ENCODE results near the gene PALM3.

DNA sequence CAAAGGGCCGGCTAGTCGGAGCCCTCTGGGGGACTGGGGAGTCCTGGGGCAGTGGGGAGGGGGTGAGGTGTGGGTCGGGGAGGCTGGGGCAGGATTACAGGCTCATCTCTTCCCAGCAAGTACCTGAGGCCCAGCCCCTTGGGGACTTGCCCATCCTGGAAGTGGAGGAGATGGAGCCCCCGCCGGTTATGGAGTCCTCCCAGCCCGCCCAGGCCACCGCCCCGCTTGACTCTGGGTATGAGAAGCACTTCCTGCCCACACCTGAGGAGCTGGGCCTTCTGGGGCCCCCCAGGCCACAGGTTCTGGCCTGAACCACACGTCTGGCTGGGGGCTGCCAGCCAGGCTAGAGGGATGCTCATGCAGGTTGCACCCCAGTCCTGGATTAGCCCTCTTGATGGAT, 9.9 kb downstream of the PALM3 start:
- TF ChIP-seq, protein P1, sequence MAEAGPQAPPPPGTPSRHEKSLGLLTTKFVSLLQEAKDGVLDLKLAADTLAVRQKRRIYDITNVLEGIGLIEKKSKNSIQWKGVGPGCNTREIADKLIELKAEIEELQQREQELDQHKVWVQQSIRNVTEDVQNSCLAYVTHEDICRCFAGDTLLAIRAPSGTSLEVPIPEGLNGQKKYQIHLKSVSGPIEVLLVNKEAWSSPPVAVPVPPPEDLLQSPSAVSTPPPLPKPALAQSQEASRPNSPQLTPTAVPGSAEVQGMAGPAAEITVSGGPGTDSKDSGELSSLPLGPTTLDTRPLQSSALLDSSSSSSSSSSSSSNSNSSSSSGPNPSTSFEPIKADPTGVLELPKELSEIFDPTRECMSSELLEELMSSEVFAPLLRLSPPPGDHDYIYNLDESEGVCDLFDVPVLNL (IDR thresholded peaks at IDR 0.05; ENCODE audit: low read depth, low read length): no peak
- TF ChIP-seq NFYA (IDR thresholded peaks at IDR 0.05; ENCODE audit: borderline replicate concordance, low read depth, low read length) (no peak), POU2F2 (IDR thresholded peaks at IDR 0.05; ENCODE audit: borderline replicate concordance, low read depth, low read length) (no peak)
- TF ChIP-seq, protein P2, sequence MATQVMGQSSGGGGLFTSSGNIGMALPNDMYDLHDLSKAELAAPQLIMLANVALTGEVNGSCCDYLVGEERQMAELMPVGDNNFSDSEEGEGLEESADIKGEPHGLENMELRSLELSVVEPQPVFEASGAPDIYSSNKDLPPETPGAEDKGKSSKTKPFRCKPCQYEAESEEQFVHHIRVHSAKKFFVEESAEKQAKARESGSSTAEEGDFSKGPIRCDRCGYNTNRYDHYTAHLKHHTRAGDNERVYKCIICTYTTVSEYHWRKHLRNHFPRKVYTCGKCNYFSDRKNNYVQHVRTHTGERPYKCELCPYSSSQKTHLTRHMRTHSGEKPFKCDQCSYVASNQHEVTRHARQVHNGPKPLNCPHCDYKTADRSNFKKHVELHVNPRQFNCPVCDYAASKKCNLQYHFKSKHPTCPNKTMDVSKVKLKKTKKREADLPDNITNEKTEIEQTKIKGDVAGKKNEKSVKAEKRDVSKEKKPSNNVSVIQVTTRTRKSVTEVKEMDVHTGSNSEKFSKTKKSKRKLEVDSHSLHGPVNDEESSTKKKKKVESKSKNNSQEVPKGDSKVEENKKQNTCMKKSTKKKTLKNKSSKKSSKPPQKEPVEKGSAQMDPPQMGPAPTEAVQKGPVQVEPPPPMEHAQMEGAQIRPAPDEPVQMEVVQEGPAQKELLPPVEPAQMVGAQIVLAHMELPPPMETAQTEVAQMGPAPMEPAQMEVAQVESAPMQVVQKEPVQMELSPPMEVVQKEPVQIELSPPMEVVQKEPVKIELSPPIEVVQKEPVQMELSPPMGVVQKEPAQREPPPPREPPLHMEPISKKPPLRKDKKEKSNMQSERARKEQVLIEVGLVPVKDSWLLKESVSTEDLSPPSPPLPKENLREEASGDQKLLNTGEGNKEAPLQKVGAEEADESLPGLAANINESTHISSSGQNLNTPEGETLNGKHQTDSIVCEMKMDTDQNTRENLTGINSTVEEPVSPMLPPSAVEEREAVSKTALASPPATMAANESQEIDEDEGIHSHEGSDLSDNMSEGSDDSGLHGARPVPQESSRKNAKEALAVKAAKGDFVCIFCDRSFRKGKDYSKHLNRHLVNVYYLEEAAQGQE (IDR thresholded peaks at IDR 0.05; ENCODE audit: low read depth, low read length): no peak

All from GM12878 (cell line).